Measurements from ENCODE around the gene NEURL3.

- no peak for TF ChIP-seq CTCF (IDR thresholded peaks at IDR 0.05)
- TF ChIP-seq POLR2A (IDR thresholded peaks at IDR 0.05), result no peak
Measured at GRCh38 chr2:96503637-96504243, 1.4 kb downstream of the NEURL3 start.

Measured in testis (tissue), 2 donors.